Fibroblast of lung (primary cell): ENCODE measurements around the gene TBRG1.

ENCODE experiments used
- CTCF ChIP-seq, 2 donors: IDR thresholded peaks in 1 of 2; conservative IDR thresholded peaks in 1 of 2; 1 replicate in 1 of 2; 2 replicates in 1 of 2; pipeline ENCODE4 v1.5.1; 2011 to 2012; ENCODE audit warnings: low read length in 2 of 2, control low read depth in 1 of 2, inconsistent platforms in 1 of 2, low read depth in 1 of 2, mild to moderate bottlenecking in 1 of 2
- EZH2 ChIP-seq: IDR thresholded peaks from 2 replicates; pipeline ENCODE4 v1.5.1; 2012; ENCODE audit warnings: low read length, control low read depth, mild to moderate bottlenecking; ENCODE audit errors: missing control alignments

GRCh38 chr11:124581817-124582216 lies 40.8 kb upstream of the TBRG1 start:
- TF ChIP-seq CTCF (conservative IDR thresholded peaks at IDR 0.05 in 1 of 2, IDR thresholded peaks at IDR 0.05 in 1 of 2; ENCODE audit: low read depth in 1 of 2, low read length in 2 of 2) (no peak), EZH2 (no peak)
